A549 (cell line): ENCODE measurements around the gene DGKH.

Experiments used
- CHD2 ChIP-seq: fragments of 150-350 bp; IDR thresholded peaks from 2 replicates; pipeline ENCODE4 v1.6.1; 2014; ENCODE audit warnings: low read length; ENCODE audit not compliant: partially characterized antibody
- CTCF ChIP-seq: fragments of >200 bp; sonication (Bioruptor Twin); formaldehyde crosslinking; IDR thresholded peaks from 3 replicates; pipeline ENCODE4 v1.5.1; 2016
- E2F6 ChIP-seq: IDR thresholded peaks from 2 replicates; pipeline ENCODE4 v1.6.1; 2012; ENCODE audit warnings: low read depth, borderline replicate concordance
- EHMT2 ChIP-seq: fragments of 200-600 bp; sonication (generic); IDR thresholded peaks from 2 replicates; pipeline ENCODE4 v1.6.1; 2016; ENCODE audit warnings: antibody characterized with exemption, low read depth, mild to moderate bottlenecking, moderate library complexity
- EP300 ChIP-seq, 2 experiments: fragments of >200 bp; sonication (Bioruptor Twin); formaldehyde crosslinking; IDR thresholded peaks; 2 replicates in 1 of 2; 3 replicates in 1 of 2; pipeline ENCODE4 v1.6.1; 2016 to 2017
- KDM5A ChIP-seq: fragments of 200-600 bp; sonication (generic); IDR thresholded peaks from 2 replicates; pipeline ENCODE4 v1.6.1; 2016; ENCODE audit warnings: antibody characterized with exemption, mild to moderate bottlenecking
- MAFK ChIP-seq: fragments of 450-650 bp; IDR thresholded peaks from 2 replicates; pipeline ENCODE4 v1.6.1; 2014; ENCODE audit not compliant: partially characterized antibody
- MAX ChIP-seq: IDR thresholded peaks from 2 replicates; pipeline ENCODE4 v1.6.1; 2012
- NPAS2 ChIP-seq: fragments of 250-450 bp; sonication (Bioruptor Pico); IDR thresholded peaks from 2 replicates; pipeline ENCODE4 v1.8.0; 2022; ENCODE audit warnings: mild to moderate bottlenecking, moderate library complexity, borderline replicate concordance
- RCOR1 ChIP-seq: fragments of 150-350 bp; IDR thresholded peaks from 2 replicates; pipeline ENCODE4 v1.6.1; 2014; ENCODE audit warnings: antibody characterized with exemption, low read length, low read depth
- REST ChIP-seq: fragments of 200-600 bp; sonication (generic); IDR thresholded peaks from 2 replicates; pipeline ENCODE4 v1.6.1; 2016; ENCODE audit warnings: antibody characterized with exemption, mild to moderate bottlenecking, moderate library complexity
- ZSCAN20 ChIP-seq: fragments of 250-450 bp; sonication (Bioruptor Pico); IDR thresholded peaks from 2 replicates; pipeline ENCODE4 v1.8.0; 2022; ENCODE audit warnings: mild to moderate bottlenecking, moderate library complexity

- TF ChIP-seq REST (no peak), RCOR1 (no peak), KDM5A (no peak), E2F6 (no peak), MAX (no peak), ZSCAN20 (CRISPR knock-in tag) (no peak), EHMT2 (no peak), CTCF (no peak), CHD2 (no peak), EP300 (IDR thresholded peaks at IDR 0.05) (no peak), MAFK (no peak), NPAS2 (CRISPR knock-in tag) (no peak)
Observed at GRCh38 chr13:42153199-42154113, 105.0 kb downstream of the DGKH start.
